GM13977 (cell line): ENCODE measurements around the gene ARID4B.

ENCODE experiments used
- DNase-seq: peaks from one replicate; pipeline ENCODE4 v3.0.0; 2012; ENCODE audit warnings: low spot score
- in situ Hi-C: fragments of 300-500 bp; cut with MboI; formaldehyde crosslinking; loops from one replicate; pipeline ENCODE4 v1.12.0; 2022; ENCODE audit warnings: low sequenced_read_pairs, low pct_unique_long_range_greater_than_20kb, mixed read lengths, inconsistent platforms; ENCODE audit not compliant: unreplicated experiment
- TF ChIP-seq, protein P1 (sequence below): IDR thresholded peaks from 2 replicates; pipeline ENCODE4 v1.5.1; 2012; ENCODE audit warnings: mild to moderate bottlenecking, control low read depth; ENCODE audit not compliant: insufficient read depth; ENCODE audit errors: extremely low read depth, missing control alignments

The ARID4B gene

DNA sequence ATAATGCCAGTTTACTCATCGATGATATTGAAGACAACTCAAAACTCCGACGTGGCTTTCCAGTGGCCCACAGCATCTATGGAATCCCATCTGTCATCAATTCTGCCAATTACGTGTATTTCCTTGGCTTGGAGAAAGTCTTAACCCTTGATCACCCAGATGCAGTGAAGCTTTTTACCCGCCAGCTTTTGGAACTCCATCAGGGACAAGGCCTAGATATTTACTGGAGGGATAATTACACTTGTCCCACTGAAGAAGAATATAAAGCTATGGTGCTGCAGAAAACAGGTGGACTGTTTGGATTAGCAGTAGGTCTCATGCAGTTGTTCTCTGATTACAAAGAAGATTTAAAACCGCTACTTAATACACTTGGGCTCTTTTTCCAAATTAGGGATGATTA lies 14.1 kb upstream of the ARID4B start:
- no peak for DNase-seq
- TF ChIP-seq, protein P1, sequence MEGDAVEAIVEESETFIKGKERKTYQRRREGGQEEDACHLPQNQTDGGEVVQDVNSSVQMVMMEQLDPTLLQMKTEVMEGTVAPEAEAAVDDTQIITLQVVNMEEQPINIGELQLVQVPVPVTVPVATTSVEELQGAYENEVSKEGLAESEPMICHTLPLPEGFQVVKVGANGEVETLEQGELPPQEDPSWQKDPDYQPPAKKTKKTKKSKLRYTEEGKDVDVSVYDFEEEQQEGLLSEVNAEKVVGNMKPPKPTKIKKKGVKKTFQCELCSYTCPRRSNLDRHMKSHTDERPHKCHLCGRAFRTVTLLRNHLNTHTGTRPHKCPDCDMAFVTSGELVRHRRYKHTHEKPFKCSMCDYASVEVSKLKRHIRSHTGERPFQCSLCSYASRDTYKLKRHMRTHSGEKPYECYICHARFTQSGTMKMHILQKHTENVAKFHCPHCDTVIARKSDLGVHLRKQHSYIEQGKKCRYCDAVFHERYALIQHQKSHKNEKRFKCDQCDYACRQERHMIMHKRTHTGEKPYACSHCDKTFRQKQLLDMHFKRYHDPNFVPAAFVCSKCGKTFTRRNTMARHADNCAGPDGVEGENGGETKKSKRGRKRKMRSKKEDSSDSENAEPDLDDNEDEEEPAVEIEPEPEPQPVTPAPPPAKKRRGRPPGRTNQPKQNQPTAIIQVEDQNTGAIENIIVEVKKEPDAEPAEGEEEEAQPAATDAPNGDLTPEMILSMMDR = no peak
- in situ Hi-C loops = no loop called here

GRCh38 chr1:235341334-235341733 lies 13.4 kb upstream of the ARID4B start:
- TF ChIP-seq, protein P1 = no peak
- in situ Hi-C loops = no loop called here
- no peak for DNase-seq

DNA sequence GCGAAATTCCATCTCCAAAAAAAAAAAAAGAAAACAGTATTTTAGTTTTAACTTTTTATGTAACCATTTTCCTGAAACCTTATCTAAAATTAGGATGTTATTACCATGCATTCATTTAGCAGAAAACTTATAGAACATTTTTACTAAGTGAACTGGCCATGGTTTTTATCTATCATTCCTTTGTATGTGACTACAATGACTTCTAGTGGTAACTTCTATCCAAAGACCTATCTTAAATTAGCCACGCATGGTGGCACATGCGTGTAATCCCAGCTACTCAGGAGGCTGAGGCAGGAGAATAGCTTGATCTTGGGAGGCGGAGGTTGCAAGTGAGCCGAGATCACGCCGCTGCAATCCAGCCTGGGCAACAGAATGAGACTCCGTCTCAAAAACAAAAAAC lies 11.8 kb upstream of the ARID4B start:
- TF ChIP-seq, protein P1 = no peak
- in situ Hi-C loops = no loop called here

GRCh38 chr1:235336903-235337302 lies 8.9 kb upstream of the ARID4B start:
- TF ChIP-seq, protein P1 = no peak
- in situ Hi-C loops = no loop called here
- DNase-seq = no peak

More for the DNA sequence above, 11.8 kb upstream of the ARID4B start:
- no peak for DNase-seq

DNA sequence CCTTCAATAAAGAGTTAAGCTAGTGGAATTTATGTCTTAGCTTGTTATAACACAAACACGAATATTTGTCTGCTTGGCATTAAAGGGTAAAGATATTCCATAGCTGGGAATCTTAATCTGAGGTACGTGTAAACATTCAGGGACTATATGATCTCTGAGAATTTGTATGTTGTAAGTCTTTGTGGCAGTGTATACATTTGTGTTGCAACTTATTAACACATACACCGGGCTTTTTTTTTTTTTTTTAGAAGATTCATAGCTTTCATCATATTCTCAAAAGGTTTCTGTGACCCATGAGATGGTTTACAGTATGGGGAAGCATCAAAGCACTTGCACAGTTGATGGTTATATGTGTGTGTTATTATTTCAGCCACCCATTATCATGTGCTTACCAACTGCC lies 3.4 kb upstream of the ARID4B start:
- TF ChIP-seq, protein P1 = no peak
- in situ Hi-C loops = no loop called here
- DNase-seq = no peak

DNA sequence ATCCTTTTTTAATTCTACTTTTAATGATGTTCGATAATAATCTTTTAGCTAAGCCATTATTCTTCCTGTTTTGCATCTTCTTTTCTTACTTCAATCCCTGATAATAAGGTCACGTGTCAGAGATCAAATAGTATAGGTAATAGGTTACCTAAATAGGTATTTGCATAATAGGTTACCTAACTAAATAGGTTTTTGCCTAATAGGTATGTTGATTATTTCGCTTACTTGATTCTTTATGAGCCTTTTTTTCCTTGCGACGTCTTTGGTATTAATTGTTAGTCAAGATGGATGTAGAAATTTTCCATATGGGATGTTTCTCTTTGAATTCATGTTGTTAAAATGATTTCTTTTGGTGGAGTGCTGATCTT lies 2.9 kb upstream of the ARID4B start:
- in situ Hi-C loops = no loop called here
- TF ChIP-seq, protein P1 = no peak
- DNase-seq = no peak
